Astrocyte (in vitro differentiated cells and primary cell): Measurements from ENCODE around the gene ROBO2.

Experiments used
- EZH2 ChIP-seq: IDR thresholded peaks from 2 replicates; pipeline ENCODE4 v1.6.1; 2012; ENCODE audit warnings: mild to moderate bottlenecking, low read length, inconsistent platforms; ENCODE audit not compliant: insufficient read depth
- TF ChIP-seq, protein P1 (sequence below): IDR thresholded peaks from 2 replicates; pipeline ENCODE4 v1.5.1; 2011; ENCODE audit warnings: low read depth, mild to moderate bottlenecking, inconsistent platforms, low read length, moderate library complexity; ENCODE audit not compliant: insufficient read depth

DNA sequence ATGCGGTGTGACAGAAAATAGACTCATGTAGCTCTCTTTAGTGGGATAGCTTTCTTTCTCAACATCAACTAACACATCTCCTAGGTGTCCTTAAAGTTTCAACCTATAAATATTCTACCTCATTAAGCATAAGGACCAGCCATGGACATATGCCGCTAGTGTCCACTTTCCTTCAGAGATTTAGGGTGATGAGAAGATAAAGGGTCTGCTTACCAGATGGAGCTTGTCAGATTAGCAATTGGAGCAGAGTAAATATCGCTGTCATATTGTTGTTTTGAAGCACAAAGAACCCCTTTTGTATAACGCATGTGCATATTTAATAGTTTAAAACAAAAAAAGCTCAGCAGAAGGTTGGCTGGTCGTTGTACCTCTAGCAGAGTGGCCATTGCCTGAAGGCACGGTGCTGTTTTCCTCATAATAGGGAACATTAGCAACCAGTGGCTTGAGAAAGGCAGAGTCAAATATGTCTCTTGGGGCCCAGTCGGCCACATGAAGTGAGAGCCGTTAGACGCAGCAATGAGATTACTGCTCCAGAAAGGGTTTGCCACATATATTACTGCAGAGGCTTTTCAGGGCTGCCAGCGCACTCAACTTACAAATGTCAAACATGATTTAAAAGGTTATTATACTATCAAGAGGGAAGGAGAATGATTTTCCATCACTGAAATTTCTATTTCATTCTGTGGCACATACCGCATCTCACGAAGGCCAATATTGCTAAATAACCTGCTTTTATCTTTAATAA is 264.2 kb downstream of the ROBO2 start:
- TF ChIP-seq, protein P1, sequence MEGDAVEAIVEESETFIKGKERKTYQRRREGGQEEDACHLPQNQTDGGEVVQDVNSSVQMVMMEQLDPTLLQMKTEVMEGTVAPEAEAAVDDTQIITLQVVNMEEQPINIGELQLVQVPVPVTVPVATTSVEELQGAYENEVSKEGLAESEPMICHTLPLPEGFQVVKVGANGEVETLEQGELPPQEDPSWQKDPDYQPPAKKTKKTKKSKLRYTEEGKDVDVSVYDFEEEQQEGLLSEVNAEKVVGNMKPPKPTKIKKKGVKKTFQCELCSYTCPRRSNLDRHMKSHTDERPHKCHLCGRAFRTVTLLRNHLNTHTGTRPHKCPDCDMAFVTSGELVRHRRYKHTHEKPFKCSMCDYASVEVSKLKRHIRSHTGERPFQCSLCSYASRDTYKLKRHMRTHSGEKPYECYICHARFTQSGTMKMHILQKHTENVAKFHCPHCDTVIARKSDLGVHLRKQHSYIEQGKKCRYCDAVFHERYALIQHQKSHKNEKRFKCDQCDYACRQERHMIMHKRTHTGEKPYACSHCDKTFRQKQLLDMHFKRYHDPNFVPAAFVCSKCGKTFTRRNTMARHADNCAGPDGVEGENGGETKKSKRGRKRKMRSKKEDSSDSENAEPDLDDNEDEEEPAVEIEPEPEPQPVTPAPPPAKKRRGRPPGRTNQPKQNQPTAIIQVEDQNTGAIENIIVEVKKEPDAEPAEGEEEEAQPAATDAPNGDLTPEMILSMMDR = no peak
- TF ChIP-seq EZH2 = no peak
